GM06990 (cell line): ENCODE results near the gene GPR146.

ENCODE experiments used
- DNase-seq: peaks from one replicate; pipeline ENCODE4 v3.0.0-alpha.2; 2011; ENCODE audit not compliant: insufficient read length; ENCODE audit errors: extremely low read depth
- H3K27me3 ChIP-seq: replicated peaks from 2 replicates; pipeline ENCODE4 v1.6.0; 2011; ENCODE audit warnings: low read length; ENCODE audit not compliant: control insufficient read depth, insufficient read depth
- H3K36me3 ChIP-seq: 2 replicates; pipeline ENCODE4 v1.5.1; 2011; ENCODE audit warnings: low read length; ENCODE audit not compliant: control insufficient read depth, insufficient read depth
- H3K4me3 ChIP-seq: replicated peaks from 2 replicates; pipeline ENCODE4 v1.5.1; 2011; ENCODE audit warnings: low read depth, mild to moderate bottlenecking, control low read depth, low read length
- CTCF ChIP-seq: IDR thresholded peaks from 2 replicates; pipeline ENCODE4 v1.5.1; 2011; ENCODE audit warnings: low read length, control low read depth, mild to moderate bottlenecking, inconsistent platforms; ENCODE audit not compliant: insufficient read depth, poor library complexity, severe bottlenecking

The GPR146 gene

GRCh38 chr7:1085910-1086421, 41.6 kb downstream of the GPR146 start:
- peaks cover 2% of the 10 kb centered on the region for H3K36me3 ChIP-seq
- no peak for TF ChIP-seq CTCF
- H3K4me3 ChIP-seq, result no peak overlapping the region
- no peak for DNase-seq
- no peaks in the 10 kb centered on the region for H3K27me3 ChIP-seq

GRCh38 chr7:1086588-1087464, 42.5 kb downstream of the GPR146 start:
- peaks cover 2% of the 10 kb centered on the region for H3K36me3 ChIP-seq
- peak; percentile 87 for DNase-seq
- H3K27me3 ChIP-seq, result no peaks in the 10 kb centered on the region
- H3K4me3 ChIP-seq, result peak overlapping the region; percentile 66
- TF ChIP-seq CTCF, result peak; percentile 86

- Histone ChIP-seq H3K36me3 (peaks cover 2% of the 10 kb centered on the region), H3K27me3 (no peaks in the 10 kb centered on the region), H3K4me3 (peak overlapping the region; percentile 66)
- no peak for DNase-seq
- no peak for TF ChIP-seq CTCF
These were observed 43.1 kb downstream of the GPR146 start for GRCh38 chr7:1087465-1087814.

GRCh38 chr7:1087952-1088920, 43.9 kb downstream of the GPR146 start, which contains the start of gene GPER1:
Gene GPER1, plus strand, starts transcription at chr7:1088113. Its CDS starts 3,616 bp downstream, at chr7:1091729.
- Histone ChIP-seq H3K4me3 (peak within 1 kb of the TSS; percentile 66), H3K27me3 (no peaks in the 10 kb centered on the region), H3K36me3 (peaks cover 4% of the 10 kb centered on the region)
- DNase-seq, result no peak
- TF ChIP-seq CTCF, result no peak

- H3K36me3 ChIP-seq, result peaks cover 5% of the 10 kb centered on the region
- TF ChIP-seq CTCF, result no peak
- DNase-seq, result no peak
- no peaks in the 10 kb centered on the region for H3K27me3 ChIP-seq
- H3K4me3 ChIP-seq, result no peak overlapping the region
These were observed 45.9 kb downstream of the GPR146 start for GRCh38 chr7:1090236-1090635.
